Activated effector memory CD4-positive, alpha-beta T cell treated with Interleukin-2 at 50 U/mL for 16 hours (primary cell): ENCODE results near the gene SORBS1.
"Not testable (repeated sequence)": the region's sequence is repeated elsewhere in the genome, so short reads cannot be mapped to it uniquely, and the experiment has no call there.

ENCODE experiments used
- DNase-seq: peaks from one replicate; pipeline ENCODE4 v3.0.0-alpha.2; 2020

SORBS1 gene

DNA sequence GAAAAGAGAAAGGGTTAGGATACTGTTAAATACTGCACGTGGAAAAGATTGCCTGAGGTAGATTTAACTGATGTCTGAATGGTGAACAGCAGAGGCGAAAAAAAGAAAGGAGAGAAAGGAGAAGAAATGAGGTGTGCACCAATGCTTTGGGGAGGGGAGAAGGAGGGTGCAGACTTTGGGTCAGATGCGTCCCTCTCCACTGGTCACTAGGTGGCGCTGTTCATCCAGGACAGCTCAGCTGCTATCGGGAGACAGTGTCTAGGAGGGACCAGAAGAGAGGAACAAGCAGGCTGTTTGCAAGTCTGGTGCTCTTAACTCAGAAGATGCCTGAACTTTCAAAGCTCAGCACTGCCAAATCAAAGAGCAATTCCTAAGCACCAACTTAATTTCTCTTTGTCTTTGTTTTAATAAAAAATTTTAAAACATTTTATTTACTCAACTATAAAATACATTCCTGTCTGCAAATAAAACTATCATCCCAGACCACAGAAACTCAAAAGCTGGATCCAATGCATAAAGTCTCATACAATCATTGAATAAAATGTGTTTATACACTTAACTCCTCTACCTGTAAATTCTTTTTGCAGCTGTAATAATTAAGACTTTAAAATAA, 186.5 kb downstream of the SORBS1 start:
- no peak for DNase-seq

DNA sequence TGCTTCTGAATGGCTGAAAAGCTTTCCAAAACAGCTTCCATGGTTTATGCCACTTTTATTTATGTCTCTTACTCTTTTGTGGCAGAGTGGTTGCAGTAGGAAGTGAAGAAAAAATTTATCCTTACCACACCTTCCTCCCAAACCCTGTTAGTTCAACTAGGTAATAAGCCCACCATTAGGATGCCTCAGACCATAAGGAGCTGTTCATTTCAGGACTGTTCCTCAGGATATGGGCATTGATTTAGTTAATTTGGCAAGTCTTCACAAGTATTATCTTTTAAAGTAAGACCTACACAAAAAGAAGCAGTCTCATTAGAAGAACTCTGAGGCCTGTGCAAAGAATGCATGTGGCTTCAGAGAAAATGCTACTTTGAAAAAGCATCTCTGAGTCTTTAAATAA, 187.5 kb downstream of the SORBS1 start:
- no peak for DNase-seq

DNA sequence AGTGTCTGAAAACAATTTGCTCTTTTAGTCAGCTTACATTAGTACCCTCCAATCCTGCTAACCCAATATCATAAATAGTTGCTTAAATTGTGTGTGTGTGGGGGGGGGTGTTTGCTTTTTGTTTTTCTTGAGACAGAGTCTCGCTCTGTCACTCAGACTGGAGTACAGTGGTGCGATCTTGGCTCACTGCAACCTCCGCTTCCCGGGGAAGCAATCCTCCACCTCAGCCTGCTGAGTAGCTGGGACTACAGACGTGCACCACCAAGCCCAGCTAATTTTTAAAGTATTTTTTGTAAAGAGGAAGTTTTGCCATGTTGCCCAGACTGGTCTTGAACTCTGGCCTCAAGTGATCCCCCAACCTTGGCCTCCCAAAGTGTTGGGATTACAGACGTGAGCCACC, 196.8 kb downstream of the SORBS1 start:
- no peak for DNase-seq

DNA sequence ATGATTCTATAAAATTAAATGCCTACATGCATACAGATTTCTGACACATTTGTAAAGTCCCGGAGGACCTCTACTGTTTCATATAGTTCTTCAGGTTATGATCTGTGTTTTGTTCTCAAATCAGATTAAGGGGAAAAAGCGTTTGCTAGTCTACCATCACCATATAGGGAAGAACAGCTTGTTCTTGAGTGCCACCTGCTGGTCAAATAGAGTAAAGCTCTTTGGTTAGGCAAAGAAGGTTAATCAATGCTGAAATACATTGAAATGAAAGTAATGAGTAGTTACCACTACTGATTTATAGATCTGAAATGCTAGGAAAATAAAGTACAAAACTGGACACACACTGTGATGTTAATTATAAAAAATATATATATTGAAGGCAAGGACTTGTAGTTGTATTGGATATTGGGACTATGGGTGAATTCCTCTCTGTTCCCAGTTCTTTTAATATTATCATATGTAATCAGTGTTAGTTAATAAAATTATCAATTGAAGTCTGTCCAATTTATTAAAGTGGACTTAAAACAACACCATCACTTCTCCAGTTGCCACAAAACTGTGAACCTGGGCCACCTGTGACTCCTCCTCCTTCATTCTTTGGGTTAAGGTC, 197.8 kb downstream of the SORBS1 start:
- no peak for DNase-seq

DNA sequence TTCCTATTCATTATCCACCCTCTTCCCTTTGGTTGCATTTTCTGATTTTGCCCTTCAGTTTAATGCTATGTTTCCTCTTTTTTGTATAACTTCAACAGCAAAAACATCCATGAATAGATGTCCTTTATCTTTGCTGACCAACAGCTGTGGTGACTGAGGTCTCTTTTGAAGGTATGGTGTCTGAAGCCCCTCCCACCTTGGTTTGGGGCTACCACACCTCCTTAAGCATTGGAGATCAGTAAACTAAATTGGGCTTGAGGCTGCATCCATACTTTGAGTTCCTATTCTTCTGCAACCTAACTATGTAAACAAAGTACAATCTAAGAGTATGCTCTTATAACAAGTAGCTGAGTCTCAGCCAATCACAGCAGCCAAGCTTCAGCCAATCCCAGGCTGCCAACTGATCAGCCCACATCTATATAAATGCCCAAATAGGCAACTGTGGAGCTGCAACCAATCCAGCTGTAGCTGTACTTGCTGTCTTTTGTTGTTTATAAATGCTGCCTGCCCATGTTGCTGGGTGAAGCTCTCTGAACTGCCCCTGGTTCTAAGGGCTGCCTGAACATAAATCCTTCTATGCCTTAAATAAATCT, 201.0 kb downstream of the SORBS1 start:
- no peak for DNase-seq

DNA sequence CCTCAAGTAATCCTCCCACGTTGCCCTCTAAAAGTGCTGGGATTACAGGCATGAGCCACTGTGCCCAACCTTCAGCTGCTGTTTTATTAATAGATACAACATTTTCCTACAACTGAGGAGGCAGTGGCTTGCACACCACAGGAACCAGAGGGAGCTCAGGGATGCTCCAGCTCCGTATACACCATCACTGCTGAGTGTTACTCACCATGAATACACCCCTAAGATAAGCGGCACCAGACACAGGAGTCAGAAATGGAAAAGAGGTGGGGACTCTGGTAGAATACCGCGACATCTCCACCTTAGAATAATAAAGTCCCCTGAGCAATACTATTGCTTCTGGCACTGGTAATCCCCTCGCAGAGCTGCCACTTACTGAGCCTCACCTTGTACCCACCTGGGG, 201.7 kb downstream of the SORBS1 start:
- no peak for DNase-seq

DNA sequence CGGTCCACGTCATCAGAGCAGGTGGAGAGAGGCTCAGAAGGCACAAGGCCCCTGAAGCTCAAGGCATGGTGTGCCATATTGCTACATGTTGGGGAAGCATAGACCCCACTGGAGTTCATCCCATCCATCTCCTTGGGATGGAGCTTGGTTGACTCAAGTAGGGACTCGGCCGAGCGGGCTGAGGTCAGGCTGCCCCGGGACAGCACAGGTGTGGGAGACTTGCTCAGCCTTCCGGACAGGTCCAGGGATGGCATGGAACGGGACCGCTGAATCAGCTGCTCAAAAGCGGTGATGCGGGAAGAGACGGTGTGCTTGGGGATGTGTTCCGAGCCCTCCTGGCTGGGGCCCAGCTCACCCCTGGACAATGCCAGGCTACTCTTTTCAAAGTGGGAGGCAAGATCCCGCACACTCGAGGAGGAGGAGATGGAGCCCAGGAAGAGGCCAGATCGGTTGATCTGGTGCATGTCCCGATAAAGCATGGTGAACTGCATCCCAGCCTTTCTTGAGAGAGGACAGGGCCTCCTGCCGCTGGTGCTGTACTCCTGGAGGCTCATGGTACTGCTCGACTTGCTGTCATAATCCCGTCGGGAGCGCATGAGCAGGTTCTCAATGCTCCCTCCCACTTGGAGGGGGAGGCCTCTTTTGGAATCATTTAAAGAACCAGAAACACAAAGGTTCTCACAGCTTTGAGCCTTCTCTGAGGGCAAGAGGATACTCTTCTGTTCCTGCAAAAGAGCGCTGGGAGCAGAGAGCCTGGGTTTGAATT, 204.8 kb downstream of the SORBS1 start:
- no peak for DNase-seq

DNA sequence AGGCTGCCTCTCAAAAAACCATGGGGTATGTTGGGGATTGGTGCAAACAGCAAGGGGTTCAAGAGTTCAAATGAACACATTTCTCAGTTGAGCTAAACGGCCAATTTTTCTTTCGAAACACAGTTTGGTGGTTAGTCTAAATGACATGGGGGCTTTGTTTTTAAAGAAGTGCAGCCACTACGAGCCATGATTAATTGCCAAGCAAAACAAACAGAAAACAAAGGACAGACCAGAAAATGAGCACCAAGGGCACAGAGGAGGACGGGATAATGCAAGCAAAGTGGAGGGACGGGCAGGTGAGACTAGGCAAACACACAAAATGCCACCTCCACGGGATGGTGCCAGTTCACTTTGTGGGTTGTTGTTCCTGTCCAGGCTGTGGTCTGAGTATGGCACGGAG, 205.9 kb downstream of the SORBS1 start:
- no peak for DNase-seq

DNA sequence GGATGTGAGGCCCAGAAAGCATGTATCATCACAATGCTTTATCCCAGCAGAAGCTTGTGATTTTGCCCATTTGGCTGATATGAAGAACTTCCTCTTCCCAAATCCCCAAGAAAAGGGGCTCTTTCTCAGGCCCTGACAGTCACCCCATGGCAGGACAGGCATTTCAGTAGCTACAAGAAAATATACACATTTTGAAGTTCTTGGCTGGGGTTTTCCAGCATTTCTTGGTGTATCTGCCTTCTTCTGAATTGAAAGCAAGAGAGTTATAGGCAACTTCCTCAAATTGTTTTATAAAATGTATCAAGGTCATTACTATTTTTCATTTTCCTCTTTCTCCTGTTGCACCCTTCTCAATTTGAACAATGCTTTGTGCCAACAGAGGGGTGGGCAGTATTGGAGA, 207.1 kb downstream of the SORBS1 start:
- no peak for DNase-seq

DNA sequence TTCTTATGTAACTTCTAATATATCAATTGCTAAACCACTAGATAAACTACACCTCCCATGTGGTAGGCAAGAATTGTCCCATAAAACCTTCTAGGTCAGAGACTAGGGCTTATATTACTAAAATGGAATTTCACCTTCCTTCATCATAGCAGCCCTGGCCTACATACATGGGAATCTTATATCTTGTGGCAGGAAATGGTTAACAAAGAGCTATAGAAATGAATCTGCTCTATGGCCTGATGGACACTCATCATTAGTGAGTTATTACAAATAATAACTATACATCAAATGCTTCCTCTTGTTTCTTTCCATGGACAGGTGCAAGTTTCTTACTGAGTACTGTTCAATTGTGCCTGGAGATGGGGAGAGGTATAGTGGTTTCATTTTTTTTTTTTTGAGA, 208.0 kb downstream of the SORBS1 start:
- no peak for DNase-seq

DNA sequence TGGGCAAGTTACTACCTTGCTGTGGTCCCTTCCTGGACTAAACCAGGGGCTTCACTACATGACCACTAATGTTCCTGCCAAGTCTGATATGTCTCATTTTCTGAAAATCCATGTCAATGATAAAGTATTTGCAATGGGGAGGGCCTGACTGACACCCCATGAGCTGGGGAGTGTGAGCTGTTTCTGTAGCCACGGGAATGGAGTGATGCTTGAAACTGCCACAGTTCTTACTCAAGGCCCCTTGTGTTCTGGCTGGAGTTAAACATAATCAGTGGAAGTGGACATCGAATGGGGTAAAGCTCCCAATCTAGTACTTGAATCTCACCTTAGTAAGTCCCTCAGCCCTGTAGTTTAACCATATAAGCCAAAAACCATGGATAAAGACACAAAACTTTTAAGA, 208.5 kb downstream of the SORBS1 start:
- DNase-seq = no peak

DNA sequence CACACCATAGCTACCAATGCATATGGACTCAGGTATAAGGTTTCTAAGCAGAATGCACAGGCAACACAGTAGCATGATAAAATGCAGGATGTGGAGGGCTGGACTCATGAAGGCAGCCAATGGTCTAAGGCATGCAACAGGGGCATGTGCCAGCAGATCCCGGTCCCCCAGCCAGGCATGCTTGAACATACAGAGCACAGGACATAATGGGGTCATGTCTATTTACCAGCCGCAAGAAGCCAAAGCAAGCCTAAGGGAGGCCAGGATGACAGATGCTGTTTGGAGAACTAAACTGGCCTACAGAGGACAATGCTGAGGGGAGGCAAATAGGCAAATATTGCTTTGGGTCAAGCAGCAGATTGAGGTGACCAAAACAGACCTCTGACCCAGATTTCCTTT, 210.3 kb downstream of the SORBS1 start:
- DNase-seq = no peak

DNA sequence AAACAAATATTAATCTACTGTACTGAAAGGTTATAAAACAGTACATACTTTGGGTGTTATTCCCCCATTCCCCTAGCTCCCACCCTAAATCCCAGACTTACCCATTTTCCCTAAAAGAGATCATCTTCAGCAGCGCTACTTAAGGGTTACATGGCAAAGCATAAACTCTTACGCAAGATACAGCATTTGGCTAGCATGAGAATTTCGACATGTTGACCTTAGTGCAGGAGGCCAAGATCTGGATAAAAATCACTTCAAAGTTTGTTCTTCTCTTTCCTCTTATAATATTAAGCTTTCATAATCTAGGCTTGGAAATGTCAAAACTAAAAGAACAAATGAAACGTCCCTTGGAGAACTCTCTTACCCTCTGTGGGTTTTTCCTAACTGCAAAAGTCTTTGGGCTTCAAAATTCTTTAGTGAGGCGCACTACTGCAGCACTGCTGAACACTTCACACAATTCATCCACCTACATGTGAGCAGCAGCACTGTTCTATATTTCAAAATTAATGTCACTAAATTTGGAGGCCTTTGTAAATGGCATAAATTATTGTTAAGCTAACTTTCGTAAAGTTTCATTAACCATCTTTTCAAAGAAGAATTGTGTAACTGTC, 210.8 kb downstream of the SORBS1 start:
- no peak for DNase-seq

DNA sequence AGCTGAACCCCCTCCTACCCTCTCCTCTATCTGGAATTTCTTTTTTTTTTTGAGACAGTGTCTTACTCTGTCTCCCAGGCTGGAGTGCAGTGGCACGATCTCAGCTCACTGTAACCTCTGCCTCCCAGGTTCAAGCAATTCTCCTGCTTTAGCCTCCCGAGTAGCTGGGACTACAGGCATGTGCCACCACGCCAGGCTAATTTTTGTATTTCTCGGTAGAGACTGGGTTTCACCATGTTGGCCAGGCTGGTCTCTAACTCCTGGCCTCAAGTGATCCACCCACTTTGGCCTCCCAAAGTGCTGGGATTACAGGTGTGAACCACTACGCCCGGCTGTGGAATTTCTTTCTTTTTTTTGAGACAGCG, 213.8 kb downstream of the SORBS1 start:
- not testable (repeated sequence) for DNase-seq

DNA sequence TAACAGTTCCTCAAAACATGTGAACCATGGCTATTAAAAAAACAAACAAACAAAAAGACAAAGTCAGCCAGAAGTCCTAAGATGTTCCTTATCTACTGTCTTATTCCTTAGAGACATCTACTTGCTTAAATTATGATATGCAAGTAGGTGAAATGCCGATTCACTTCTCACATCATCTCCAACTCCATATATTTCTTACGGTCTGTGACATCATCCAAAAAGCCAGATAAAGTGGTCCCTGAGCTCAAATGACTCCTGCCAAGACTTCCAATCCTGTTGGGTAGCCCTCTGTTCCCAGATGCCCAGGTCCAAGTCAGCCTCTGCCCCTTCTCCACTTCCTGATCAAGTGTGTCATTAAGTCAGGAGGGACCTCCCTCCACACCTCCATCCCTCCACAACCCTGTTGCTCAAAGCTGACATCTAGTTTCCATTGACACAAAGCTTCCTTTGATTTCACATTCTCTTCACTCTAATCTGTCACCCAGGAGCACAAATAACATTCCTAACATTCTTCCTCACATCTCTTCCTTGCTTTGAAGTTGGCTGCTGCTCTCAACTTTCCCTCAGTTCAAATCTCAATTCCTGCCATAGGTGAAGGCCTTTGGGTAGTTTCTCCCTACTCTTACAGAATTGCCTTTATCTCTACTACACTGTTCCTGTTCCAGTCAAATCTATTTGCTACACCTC, 214.3 kb downstream of the SORBS1 start:
- no peak for DNase-seq

DNA sequence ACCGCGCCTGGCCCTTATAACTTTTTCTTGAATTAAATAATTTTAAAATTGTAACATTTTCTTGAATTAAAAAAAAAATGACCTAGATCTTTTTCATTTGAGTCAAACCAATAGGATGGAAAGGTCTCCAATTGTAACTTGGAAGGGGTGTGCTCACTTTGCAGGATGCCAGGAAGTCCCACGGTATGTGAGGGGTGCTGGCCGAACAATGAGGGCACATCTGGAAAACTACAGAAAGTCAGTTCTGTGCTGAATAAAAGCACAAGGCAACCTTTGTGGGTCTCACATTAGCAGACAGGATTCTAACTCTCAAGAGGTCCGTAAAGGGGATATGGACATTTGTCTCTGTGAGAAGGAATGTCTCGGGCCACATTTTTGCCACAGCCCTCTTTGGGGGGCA, 217.6 kb downstream of the SORBS1 start:
- DNase-seq = no peak

DNA sequence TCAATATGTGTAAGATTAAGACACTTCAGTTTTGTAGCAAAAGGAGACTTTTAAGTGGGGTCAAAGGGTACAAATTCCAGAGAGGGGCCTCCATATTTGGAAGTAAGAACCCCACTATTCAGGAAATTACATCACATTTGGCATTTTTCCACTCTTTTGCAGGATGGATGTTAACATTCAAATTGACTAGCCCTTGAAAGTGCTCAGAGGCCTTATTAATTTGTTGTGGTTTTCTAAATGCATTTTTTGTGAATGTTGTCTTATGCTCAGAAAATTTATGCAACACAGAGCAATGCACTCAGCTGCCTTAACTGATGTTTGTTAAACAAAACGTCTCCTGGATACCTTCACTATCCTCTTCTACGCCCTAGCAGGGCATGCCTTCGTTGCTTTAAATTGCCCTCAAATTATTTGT, 219.4 kb downstream of the SORBS1 start:
- DNase-seq = no peak

DNA sequence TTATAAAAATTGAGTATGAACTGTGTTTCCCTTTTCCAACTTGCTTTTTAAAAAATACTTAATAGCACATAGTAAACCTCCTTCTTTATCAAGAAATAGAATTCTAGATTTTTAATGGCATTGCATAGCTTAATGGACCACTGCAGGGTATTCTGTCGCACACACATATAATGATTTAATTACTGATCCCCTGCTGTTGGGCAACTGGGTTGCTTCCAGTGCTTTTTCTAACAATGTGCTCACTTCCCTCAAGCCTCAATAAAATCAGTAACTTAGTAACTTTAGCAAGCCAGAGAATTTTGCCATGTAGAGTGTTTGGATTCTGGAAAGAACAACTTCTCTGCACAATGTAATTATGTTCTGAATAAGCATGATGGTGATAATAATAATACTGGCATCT, 221.3 kb downstream of the SORBS1 start:
- no peak for DNase-seq

DNA sequence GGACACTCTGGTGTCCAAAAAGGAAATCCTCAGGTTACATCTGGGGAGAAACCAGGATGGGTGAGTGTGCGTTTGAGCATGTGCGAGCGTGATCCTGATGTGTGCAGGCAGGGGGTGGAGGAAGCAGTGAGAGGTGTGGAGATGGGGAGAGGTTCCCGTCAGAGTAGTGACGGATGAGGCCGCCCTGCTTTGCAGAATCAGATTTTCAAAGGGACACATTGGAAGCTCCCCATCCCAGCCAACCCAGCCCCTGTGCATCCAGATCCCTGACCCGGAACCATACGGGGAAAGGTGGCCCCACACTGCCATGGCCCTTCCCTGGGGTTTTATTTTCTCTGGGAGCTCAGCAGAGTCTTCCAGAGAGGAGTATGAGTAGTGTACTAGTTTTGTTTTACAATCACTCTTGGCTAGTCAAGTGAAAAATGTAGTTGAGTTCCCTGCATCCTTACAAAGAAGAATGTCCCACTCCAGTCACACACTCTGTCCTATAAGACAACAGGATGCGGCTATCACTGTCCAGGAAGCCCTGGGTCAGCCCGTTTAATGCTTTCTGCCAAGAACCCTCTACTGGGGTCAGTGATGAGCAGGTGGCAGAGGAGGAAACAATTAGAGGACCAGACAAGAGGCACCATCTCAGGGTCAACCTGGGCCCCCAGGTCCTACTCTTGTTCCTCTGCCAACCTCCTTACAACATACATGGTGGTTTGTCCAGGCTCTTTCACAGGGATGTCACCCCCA, 223.6 kb downstream of the SORBS1 start:
- DNase-seq = no peak

DNA sequence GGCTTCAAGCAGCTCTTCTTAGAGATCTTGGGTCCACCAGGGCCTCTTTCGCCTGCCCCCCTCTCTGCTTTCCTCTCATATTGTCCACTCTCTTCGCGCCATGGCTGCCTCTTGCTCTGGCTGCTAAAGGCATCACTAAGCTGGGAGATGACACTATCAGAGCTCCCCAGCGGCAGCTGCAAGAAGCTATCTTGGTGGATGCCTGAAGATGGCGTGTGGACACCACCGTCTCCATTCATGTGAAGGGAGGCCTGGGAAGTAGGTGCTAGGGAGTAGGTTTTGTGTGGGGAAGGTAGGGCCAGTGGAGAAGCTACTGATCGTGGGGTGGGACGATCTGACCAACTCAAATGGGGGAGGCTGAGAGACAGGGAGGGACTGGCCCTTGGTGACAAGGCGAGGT, 224.5 kb downstream of the SORBS1 start:
- DNase-seq = no peak

DNA sequence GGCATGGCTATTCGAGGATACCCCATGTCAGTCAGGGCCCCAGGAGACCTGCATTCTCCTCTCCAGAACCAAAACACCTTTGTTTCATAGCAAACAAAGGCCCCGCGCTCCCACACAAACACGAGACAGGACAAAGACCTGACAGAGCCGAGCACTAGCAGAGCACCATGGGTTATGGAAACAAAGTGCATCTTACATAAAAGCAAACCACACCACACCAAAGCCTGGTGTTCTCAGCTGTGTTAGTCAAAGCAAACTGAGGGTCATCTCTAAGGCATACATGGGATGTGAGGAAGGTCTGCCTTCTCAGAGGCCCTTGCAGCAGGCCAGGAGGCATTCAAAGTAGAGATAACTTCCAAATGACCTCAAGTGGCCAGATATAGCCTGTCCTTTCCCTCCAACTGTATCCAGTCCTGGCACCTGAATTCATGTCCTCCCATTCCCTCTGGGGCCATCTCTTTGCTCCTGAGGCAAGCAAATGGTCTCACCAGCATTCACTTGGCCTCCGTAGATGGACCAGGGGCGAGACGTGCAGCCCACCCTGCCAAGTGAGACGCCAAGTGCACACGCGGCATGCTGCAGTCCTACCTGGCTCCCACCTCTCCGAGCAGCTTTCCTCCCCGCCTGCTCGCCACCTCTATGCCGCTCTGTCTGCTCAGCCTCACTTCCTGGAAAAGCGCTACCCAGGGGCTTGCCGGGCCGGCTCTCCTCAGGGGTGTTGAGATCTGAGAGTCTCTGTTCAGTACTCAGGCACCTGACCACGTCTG, 225.1 kb downstream of the SORBS1 start:
- DNase-seq = no peak

DNA sequence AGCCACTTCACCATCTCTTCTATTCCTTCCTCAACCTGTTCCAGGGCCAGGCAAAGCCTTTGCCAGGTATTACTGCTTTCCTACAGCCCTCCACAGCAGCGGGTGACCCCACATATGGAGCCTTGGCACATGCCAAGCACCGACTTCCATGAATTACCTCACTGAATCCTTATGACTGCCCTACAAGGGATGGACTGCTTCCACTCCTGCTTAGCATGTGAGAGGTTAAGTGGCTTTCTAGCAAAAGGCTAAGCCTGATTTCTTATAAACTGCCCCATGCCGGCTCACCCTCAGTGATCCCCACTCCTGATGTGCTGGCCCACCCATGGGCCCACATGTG, 226.4 kb downstream of the SORBS1 start:
- no peak for DNase-seq
